ENCODE measurements around the gene ITGB1BP1. TPM values are rescaled to one million over a fixed set of nuclear protein-coding genes. Genes with fewer than 3 reads are reported as not detected.

Gene ITGB1BP1
- total RNA-seq, 4 donors from 2014 or later, result 14.3 to 39.1 (median 32.6) TPM

- 81 to 93% methylated on average over 8 to 9 of the region's 12 CpGs for WGBS, 2 donors
- no peaks in the 10 kb centered on the region for H3K9me3 ChIP-seq
- no peak for TF ChIP-seq POLR2A (IDR thresholded peaks at IDR 0.05)
- no peak for TF ChIP-seq CTCF (IDR thresholded peaks at IDR 0.05)
Measured at GRCh38 chr2:9354318-9354717, 69.0 kb downstream of the ITGB1BP1 start.

More at GRCh38 chr2:9354318-9354717, 69.0 kb downstream of the ITGB1BP1 start:
- H3K36me3 ChIP-seq, result peaks cover 0 to 93% (median 0%) of the 10 kb centered on the region in 3 donors
- intact Hi-C loops (cut with DNase I), result no loop called here
- H3K4me1 ChIP-seq, result no peaks in the 10 kb centered on the region
- H3K4me3 ChIP-seq, result no peak overlapping the region
- no peak overlapping the region for H3K27ac ChIP-seq
- DNase-seq, result no peak
- no peaks in the 10 kb centered on the region for H3K27me3 ChIP-seq

Other genes with a start within 250 kb of the ITGB1BP1 start
- gene ASAP2, start 216.7 kb downstream of the ITGB1BP1 start, total RNA-seq, result 10 to 100 TPM in 1 of 4 donors, 1 to 10 TPM in 3; 3.3 to 15.3 (median 6.9) TPM
- gene CPSF3, start 126 bp upstream of the ITGB1BP1 start, total RNA-seq, result 10 to 100 TPM; 20.4 to 27.9 (median 24.0) TPM
- gene IAH1, start 51.0 kb upstream of the ITGB1BP1 start, total RNA-seq, result 10 to 100 TPM in 3 of 4 donors, 1 to 10 TPM in 1; 6.0 to 47.9 (median 25.2) TPM
- 10 to 100 TPM; 21.5 to 38.9 (median 29.2) TPM for gene ADAM17, start 132.3 kb upstream of the ITGB1BP1 start, total RNA-seq
- 100 to 1,000 TPM; 141 to 442 (median 227) TPM for gene YWHAQ, start 207.5 kb upstream of the ITGB1BP1 start, total RNA-seq